ENCODE measurements around the gene PHF12. TPM values are rescaled to one million over a fixed set of nuclear protein-coding genes. Genes with fewer than 3 reads are reported as not detected.

PHF12 gene
- total and polyA plus RNA-seq, 7 donors: 6.9 to 54.3 (median 39.1) TPM

- 89 to 90% methylated on average over 9 of the region's 9 CpGs for WGBS, 2 donors
- Histone ChIP-seq H3K4me3 (no peak overlapping the region), H3K4me1 (no peaks in the 10 kb centered on the region), H3K9me3 (no peaks in the 10 kb centered on the region), H3K27me3 (no peaks in the 10 kb centered on the region), H3K27ac (no peak overlapping the region), H3K36me3 (no peaks in the 10 kb centered on the region)
- peak; percentile 54 for DNase-seq
- intact Hi-C loops (cut with DNase I): no loop called here
- TF ChIP-seq POLR2A (IDR thresholded peaks at IDR 0.05) (no peak), CTCF (IDR thresholded peaks at IDR 0.05) (no peak), EP300 (IDR thresholded peaks at IDR 0.05) (no peak), POLR2AphosphoS5 (IDR thresholded peaks at IDR 0.05) (no peak)
Observed at GRCh38 chr17:28959471-28959871, 8.2 kb upstream of the PHF12 start.

- no peaks in the 10 kb centered on the region for H3K36me3 ChIP-seq
- TF ChIP-seq CTCF (IDR thresholded peaks at IDR 0.05) (no peak), POLR2A (IDR thresholded peaks at IDR 0.05) (no peak), EP300 (IDR thresholded peaks at IDR 0.05) (no peak), POLR2AphosphoS5 (IDR thresholded peaks at IDR 0.05) (no peak)
- no peaks in the 10 kb centered on the region for H3K9me3 ChIP-seq
- WGBS, 2 donors: 94 to 96% methylated on average over 18 of the region's 18 CpGs
- intact Hi-C loops (cut with DNase I): no loop called here
- no peaks in the 10 kb centered on the region for H3K4me1 ChIP-seq
- H3K27ac ChIP-seq: no peak overlapping the region
- H3K4me3 ChIP-seq: no peak overlapping the region
- peak; percentile 52 for DNase-seq
- no peaks in the 10 kb centered on the region for H3K27me3 ChIP-seq
Observed at GRCh38 chr17:28958820-28959455, 7.6 kb upstream of the PHF12 start.

- no peak overlapping the region for H3K4me3 ChIP-seq
- no peaks in the 10 kb centered on the region for H3K27me3 ChIP-seq
- H3K4me1 ChIP-seq: peaks cover 0 to 6% (median 0%) of the 10 kb centered on the region in 4 donors
- H3K27ac ChIP-seq: no peak overlapping the region
- peak; percentile 48 for DNase-seq
- no peak for TF ChIP-seq CTCF (IDR thresholded peaks at IDR 0.05)
- TF ChIP-seq EP300 (IDR thresholded peaks at IDR 0.05): no peak
- TF ChIP-seq POLR2AphosphoS5 (IDR thresholded peaks at IDR 0.05): no peak
- TF ChIP-seq POLR2A (IDR thresholded peaks at IDR 0.05): no peak
- intact Hi-C loops (cut with DNase I): no loop called here
- WGBS, 2 donors: 94 to 95% methylated on average over 7 of the region's 7 CpGs
- H3K9me3 ChIP-seq: no peaks in the 10 kb centered on the region
- no peaks in the 10 kb centered on the region for H3K36me3 ChIP-seq
Observed at GRCh38 chr17:28957992-28958355, 6.7 kb upstream of the PHF12 start.

- TF ChIP-seq CTCF (IDR thresholded peaks at IDR 0.05): no peak
- no peak for TF ChIP-seq POLR2A (IDR thresholded peaks at IDR 0.05)
- no peak for TF ChIP-seq EP300 (IDR thresholded peaks at IDR 0.05)
- TF ChIP-seq POLR2AphosphoS5 (IDR thresholded peaks at IDR 0.05): no peak
- intact Hi-C loops (cut with DNase I): no loop called here
- no peaks in the 10 kb centered on the region for H3K9me3 ChIP-seq
- peaks cover 0 to 10% (median 0%) of the 10 kb centered on the region in 4 donors for H3K4me1 ChIP-seq
- no peak overlapping the region for H3K27ac ChIP-seq
- no peaks in the 10 kb centered on the region for H3K36me3 ChIP-seq
- H3K4me3 ChIP-seq: no peak overlapping the region
- no peaks in the 10 kb centered on the region for H3K27me3 ChIP-seq
- WGBS, 2 donors: 92 to 93% methylated on average over 13 of the region's 13 CpGs
- peak; percentile 49 for DNase-seq
Observed at GRCh38 chr17:28957277-28957991, 6.1 kb upstream of the PHF12 start.

Data from sigmoid colon (tissue), 7 donors.